Measurements from ENCODE around the gene SNX8.
A peak's percentile ranks its signal among the peaks of the same experiment; 100 is the strongest.

SNX8 gene

DNA sequence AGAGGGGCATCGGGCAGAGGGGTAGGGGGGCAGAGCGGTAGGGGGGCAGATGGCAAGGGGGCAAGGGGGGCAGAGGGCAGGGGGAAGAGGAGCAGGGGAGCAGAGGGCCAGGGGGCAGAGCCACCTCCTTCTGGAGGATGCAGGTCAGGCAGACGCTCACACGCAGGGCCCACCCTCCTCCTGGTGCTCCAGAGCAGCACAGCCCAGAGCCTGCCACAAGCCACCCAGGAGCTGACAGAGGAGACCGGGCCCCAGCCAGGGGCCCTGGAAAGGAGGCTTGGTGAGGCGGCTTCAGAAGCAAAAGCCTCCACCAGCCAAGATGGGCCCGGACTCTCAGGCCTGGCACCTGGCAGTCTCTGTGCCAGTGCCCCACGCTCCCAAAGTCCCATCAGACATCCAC is 94.6 kb downstream of the SNX8 start:
- DNase-seq (ENCODE audit: low read depth): no peak

DNA sequence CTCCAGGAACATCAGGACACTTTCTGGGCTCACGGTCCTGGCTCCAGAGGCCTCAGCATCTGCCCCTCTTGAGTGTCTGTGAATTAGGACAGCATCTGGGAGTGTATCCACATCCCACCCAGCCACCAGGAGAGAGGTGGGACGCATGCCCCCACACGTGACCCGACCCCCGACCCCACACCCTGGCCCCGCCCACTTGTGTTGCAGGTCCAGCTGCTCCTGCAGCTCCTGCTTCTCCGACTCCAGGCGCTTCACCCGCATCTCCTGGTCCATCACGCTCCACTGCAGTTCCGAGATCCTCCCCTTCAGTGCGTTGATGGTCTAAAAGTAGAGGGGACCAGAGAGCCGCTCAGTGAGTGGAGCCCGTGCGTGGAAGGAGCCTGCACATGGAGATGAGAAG is 95.1 kb downstream of the SNX8 start:
- no peak for DNase-seq (ENCODE audit: low read depth)

DNA sequence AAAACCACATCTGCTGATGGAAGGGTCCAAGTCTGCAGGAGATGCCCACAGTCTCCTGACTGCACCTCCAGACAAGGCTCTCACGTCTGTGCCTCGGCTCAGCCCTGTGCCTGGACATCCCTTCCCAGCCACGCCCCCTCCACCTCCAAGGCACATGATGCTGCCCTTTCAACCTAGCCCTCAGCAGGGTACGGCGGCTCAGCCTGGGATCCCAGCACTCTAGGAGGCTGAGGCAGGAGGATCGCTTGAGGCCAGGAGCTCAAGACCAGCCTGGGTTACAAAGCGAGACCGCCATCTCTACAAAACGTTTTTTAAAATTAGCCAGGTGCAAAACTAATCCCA is 95.8 kb downstream of the SNX8 start:
- DNase-seq (ENCODE audit: low read depth): no peak

- DNase-seq (ENCODE audit: low read depth): no peak
Observed at GRCh38 chr7:2217716-2218443, 96.4 kb downstream of the SNX8 start.

DNA sequence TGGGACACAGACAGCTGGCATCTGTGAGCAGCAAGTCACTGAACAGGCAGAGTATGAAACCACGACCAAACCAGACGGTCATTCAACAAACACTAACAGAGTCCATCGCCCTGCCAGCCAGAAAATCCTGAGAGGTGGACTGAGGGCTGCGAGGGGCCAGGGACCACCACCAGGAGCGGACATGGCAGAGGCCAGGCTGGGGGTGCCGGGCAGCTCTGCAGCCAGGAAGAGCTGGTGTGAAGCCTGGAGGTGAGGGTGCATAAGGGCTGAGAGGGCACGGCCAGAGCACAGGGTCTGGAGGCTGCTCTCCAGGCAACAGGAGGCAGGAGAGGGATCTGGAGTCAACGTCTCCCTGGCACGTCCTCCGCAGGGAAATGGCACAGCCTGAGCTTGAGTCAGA is 97.0 kb downstream of the SNX8 start:
- no peak for DNase-seq (ENCODE audit: low read depth)

DNA sequence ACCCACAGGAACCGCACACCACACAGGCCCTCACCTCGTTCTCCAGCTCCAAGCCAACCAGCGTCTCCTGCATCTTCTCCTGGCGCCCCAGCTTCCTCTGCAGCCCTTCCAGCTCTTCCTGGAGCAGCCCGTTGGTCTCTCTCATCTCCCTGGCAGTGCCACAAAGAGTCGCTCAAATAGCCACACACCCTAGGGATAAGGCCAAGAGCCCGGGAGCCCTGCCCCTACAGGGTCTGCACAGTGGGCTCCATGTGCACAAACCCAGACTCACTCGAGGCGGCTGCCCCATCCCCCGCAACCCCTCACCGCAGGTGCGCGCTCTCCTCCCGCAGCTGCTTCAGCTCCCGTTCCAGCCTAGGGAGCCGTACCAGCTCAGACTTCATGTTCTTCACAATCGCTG is 98.4 kb downstream of the SNX8 start:
- DNase-seq (ENCODE audit: low read depth): no peak

DNA sequence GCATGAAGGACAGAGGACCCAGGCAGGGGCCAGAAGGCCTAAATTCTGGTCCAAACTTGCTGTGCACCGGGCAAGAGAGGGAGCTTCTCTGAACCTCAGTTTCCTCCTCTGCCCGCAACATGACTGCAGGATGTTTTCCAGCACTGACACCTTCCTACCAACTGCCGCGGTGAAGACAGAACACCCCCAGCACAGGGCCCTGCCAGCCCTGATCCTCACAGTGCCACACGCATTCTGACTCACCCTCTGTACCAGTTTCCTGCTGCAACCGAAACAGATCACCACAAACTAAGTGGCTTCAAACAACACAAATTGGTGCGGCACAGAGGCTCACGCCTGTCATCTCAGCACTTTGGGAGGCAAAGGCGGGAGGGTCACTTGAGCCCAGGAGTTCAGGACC is 99.6 kb downstream of the SNX8 start:
- no peak for DNase-seq (ENCODE audit: low read depth)

DNA sequence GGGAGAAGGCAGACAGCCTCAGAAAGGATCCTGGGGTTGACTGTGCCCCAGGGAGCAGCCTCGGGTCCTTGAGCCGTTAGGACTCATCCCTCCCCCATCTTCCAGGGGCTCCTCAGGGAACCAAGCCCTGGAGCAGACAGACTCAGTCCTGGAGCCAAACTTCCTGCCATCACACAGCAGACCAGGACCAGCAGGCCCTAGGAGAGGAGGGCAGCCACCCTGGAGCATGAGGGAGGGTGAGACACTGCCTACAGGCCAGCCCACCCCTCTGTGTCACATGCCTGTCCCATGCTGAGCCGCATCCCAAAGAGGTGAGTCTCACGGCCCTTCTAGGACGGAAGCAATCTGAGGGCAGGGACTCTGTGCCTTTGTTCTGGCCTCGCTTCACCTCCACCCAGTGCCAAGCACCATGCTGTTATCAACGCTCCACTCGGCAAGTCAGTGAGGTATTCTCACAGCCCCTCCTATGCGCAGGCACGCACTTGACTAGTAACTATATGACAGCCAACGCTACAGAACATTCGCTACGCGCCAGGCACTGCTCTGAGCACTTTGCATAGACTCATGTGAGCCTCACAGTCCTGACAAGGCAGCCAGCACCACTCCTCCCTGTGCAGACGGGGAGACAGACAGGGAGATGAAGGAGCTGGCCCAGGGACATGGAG is 100.6 kb downstream of the SNX8 start:
- no peak for DNase-seq (ENCODE audit: low read depth)

- no peak for DNase-seq (ENCODE audit: low read depth)
Observed at GRCh38 chr7:2212906-2213305, 101.3 kb downstream of the SNX8 start.

DNA sequence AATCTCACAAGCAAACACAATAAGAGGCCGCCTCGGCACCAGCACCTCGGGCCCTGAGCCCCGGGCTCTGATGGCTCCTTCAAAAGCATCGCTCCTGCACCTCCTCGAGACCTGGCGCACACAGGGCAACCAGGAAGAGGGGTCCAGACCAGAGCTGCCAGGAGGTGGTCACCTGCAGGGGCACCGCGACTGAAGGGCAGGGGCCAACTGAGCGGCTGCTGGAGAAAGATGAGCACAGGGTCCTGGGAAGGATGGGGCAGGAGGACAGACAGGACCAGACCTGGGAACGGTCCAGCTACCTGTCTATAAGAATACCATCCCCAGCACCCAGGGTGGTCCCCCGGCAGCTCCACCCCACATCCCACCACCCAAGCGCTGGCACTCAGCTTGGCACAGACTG is 102.3 kb downstream of the SNX8 start:
- DNase-seq (ENCODE audit: low read depth): no peak

GRCh38 chr7:2211259-2211880 is 102.9 kb downstream of the SNX8 start:
- DNase-seq (ENCODE audit: low read depth): no peak

- DNase-seq (ENCODE audit: low read depth): no peak
Observed at GRCh38 chr7:2210551-2211258, 103.5 kb downstream of the SNX8 start.

- no peak for DNase-seq (ENCODE audit: low read depth)
Observed at GRCh38 chr7:2209961-2210323, 104.3 kb downstream of the SNX8 start.

DNA sequence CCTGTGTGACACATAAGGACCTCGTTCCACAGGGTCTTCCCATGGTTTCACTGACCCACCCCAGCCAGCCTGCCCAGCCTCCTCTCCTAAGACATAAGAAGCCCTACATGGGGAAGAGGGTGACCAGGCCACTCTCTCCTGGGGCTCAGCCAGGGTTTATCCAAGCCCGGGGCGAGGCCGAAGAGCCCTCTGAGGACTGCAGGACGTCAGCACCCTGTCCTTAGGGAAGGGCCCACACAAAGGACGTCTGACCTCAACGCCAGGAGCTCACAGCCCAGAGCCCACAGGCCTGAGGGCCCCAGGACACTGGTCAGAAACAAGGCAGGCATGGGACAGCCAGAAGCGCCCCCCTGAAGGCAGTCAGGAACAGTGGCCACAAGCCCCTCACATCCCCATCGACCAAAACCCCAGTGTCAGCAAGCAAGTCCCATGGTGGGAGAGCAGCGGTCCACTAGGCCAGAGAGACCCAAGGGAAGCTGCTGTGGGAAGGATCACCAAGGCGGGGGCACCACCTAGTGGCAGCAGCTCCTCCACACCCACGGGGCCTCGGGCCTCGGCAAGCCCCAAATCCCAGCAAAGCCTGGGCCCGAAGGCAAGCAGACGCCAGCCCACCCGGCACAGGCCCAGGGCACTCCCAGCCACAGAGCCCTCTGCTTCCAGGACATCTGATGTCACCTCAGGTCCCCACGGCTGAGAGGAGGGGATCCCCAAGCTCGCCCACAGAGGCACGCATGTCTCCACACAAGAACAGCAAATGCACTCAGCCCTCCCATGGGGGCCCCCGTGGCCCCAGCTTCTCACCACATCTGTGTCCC is 104.9 kb downstream of the SNX8 start:
- DNase-seq (ENCODE audit: low read depth): peak; percentile 16

GRCh38 chr7:2208712-2209111 is 105.5 kb downstream of the SNX8 start:
- no peak for DNase-seq (ENCODE audit: low read depth)

DNA sequence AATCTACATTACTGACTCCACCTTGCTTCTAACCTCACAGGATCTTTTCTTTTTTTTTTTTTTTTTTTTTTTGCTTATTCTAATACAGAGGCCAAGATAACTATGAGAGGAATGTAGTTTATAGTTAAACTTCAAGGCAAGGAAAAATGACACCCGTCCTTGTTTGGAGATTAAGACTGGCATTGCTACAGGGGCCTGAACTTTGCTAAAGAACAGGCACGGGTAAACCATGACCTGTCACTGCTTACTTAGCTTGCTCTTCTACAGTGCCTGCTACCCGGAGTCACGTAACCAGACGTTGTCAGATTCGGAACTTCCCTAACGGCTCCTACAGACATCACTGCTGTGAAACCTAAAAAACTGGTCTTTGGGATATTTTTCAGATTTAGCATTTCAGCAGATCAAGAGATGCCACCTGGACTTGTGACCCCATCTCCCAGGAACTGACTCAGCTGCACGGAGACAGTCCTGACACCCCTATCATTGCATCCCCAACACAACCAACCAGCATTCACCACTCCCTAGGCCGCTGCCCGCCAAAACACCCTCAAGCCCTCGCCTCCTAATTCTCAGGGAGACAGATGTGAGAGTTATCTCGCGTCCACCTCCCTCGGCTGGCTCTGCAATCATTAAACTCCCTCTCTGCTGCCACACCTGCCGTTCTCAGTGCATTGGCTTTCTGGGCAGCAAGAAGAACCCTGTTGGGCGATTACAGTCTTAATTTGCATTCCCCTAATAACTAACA is 109.0 kb downstream of the SNX8 start:
- no peak for DNase-seq (ENCODE audit: low read depth)

- no peak for DNase-seq (ENCODE audit: low read depth)
Observed at GRCh38 chr7:2204446-2204845, 109.8 kb downstream of the SNX8 start.

DNA sequence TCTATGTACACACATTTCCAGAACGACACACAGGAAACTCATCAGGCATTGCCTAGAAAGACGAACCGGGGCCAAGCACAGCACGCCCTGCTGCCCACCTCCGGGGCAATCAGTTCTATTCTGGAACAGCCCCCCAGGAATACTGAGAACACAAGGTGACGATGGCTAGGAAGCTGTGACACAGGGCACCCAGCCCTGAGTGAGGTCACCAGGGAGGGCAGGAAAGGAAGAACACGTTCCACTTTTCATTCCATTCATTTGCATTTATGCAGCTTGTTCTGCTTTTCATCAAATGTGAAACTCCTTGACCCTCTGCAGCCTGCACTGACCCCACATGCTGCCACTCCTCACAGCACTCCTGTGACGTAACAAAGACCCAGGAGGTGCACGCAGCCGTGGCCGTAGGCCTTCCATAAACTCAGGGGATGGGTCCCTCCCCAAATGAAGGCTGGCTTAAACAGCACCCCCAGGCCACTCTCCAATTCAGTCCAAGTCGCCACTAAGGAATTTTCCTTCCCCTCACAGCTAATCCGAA is 110.4 kb downstream of the SNX8 start:
- DNase-seq (ENCODE audit: low read depth): no peak

- no peak for DNase-seq (ENCODE audit: low read depth)
Observed at GRCh38 chr7:2202901-2203765, 111.1 kb downstream of the SNX8 start.

GRCh38 chr7:2202361-2202761 is 111.9 kb downstream of the SNX8 start:
- no peak for DNase-seq (ENCODE audit: low read depth)

All from GM04503 (cell line).